K562 treated with DMSO at 1 percent for 24 hours (cell line): Measurements from ENCODE around the gene PRRC1. TPM values are rescaled to one million over a fixed set of nuclear protein-coding genes. Genes with fewer than 3 reads are reported as not detected.

Source experiments
- total RNA-seq: library from RNA; unstranded; fragments of 300-600 nt; gene quantifications from 2 replicates; pipeline ENCODE4 v1.2.3, GENCODE V29; 2022; ENCODE audit warnings: low read depth; ENCODE audit not compliant: insufficient read depth

PRRC1 gene
- total RNA-seq, result 19.7 and 22.5 TPM in 2 replicates

DNA sequence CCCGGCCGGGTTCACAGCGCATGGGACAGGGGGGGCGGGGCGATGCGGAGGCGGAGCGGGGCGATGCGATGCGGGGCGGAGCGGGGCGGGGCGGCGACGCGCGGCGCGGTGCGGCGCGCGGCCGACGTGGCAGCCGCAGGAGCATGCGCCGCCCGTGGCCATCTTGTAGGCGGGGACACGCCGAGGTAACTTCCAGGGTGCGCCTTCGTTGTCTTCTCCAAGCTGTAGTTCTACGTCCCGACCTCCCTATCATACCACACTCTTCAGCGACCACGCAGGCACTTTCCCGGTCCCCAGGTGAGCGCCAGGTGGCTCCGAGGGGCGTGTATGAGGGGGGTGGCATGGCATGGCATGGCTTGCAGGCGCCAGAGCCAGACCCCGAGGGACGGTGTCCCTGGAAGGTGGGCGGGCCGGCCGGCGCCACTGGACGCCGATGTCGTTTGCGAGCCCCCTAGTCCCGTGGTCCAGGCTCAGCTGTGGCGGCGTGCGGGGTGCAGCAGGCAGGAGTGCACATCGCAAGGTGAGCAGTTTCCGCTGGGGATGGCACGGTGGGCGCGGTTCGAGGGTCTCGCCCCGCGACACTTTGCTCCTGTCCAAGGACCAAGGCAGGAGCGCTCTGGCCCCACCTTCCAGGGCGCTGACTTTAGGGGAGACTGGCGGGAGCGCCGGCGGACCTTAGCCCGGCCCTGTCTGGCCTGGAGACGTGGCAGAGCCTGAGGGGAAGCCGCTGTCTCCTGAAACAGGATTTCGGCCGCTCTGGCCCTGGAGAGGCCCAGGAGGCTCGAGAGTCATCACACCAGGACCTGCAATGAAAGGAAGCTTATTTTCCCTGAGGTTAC is at the start of gene PRRC1:
Gene PRRC1 (plus strand): TSS at position 161 of the 839 bp plus-strand sequence. CDS start 5,840 bp downstream, outside the sequence.

Other genes with a start within 250 kb of the PRRC1 start
- gene MEGF10, start 226.8 kb upstream of the PRRC1 start, total RNA-seq, result not detected in 2 replicates
- not detected in 2 replicates for gene CTXN3, start 131.4 kb downstream of the PRRC1 start, total RNA-seq
- 0.45 TPM in 1 of 2 replicates, not detected in the other for gene CCDC192, start 185.8 kb downstream of the PRRC1 start, total RNA-seq